ENCODE data around the gene CTSO.

- TF ChIP-seq POLR2A (IDR thresholded peaks at IDR 0.05; ENCODE audit: low read depth, low read length) (no peak), POLR2AphosphoS5 (IDR thresholded peaks at IDR 0.05; ENCODE audit: low read depth, low read length) (no peak), TAF1 (IDR thresholded peaks at IDR 0.05; ENCODE audit: borderline replicate concordance, low read depth, low read length) (no peak)
Measured at GRCh38 chr4:155887847-155888570, 65.7 kb downstream of the CTSO start.
